WTC11 (cell line): ENCODE measurements around the gene MORC4.

Source experiments
- ATF3 ChIP-seq: sonication (generic); formaldehyde crosslinking; conservative IDR thresholded peaks from 2 replicates; pipeline ENCODE4 v1.8.1; 2022; ENCODE audit warnings: mild to moderate bottlenecking, missing genetic modification reagents
- CREB1 ChIP-seq: sonication (generic); formaldehyde crosslinking; IDR thresholded peaks from 2 replicates; pipeline ENCODE4 v1.8.0; 2023; ENCODE audit warnings: mild to moderate bottlenecking, missing genetic modification reagents
- CTCF ChIP-seq: fragments of 200-600 bp; IDR thresholded peaks from 2 replicates; pipeline ENCODE4 v1.8.0; 2022; ENCODE audit warnings: antibody characterized with exemption
- FOXK1 ChIP-seq: sonication (generic); formaldehyde crosslinking; IDR thresholded peaks from 2 replicates; pipeline ENCODE4 v1.8.0; 2022; ENCODE audit warnings: mild to moderate bottlenecking, moderate library complexity, missing genetic modification reagents
- JUN ChIP-seq: sonication (generic); formaldehyde crosslinking; IDR thresholded peaks from 2 replicates; pipeline ENCODE4 v1.8.0; 2023; ENCODE audit warnings: mild to moderate bottlenecking, missing genetic modification reagents
- NFYB ChIP-seq: sonication (generic); formaldehyde crosslinking; conservative IDR thresholded peaks from 2 replicates; pipeline ENCODE4 v1.8.0; 2022; ENCODE audit warnings: low read depth, missing genetic modification reagents
- NR1H2 ChIP-seq: sonication (generic); formaldehyde crosslinking; IDR thresholded peaks from 2 replicates; pipeline ENCODE4 v1.9.0; 2021; ENCODE audit warnings: mild to moderate bottlenecking, moderate library complexity, missing genetic modification reagents
- PREB ChIP-seq: sonication (generic); formaldehyde crosslinking; IDR thresholded peaks from 2 replicates; pipeline ENCODE4 v1.8.1; 2022; ENCODE audit warnings: mild to moderate bottlenecking, missing genetic modification reagents, moderate library complexity, borderline replicate concordance
- SP1 ChIP-seq: sonication (generic); formaldehyde crosslinking; conservative IDR thresholded peaks from 2 replicates; pipeline ENCODE4 v1.8.1; 2022; ENCODE audit warnings: missing genetic modification reagents
- ZNF138 ChIP-seq: sonication (generic); formaldehyde crosslinking; conservative IDR thresholded peaks from 2 replicates; pipeline ENCODE4 v1.8.1; 2022; ENCODE audit warnings: mild to moderate bottlenecking, moderate library complexity, missing genetic modification reagents
- ZNF317 ChIP-seq: sonication (generic); formaldehyde crosslinking; IDR thresholded peaks from 2 replicates; pipeline ENCODE4 v1.8.1; 2023; ENCODE audit warnings: low read depth, mild to moderate bottlenecking, moderate library complexity, missing genetic modification reagents, borderline replicate concordance
- TF ChIP-seq, protein P1 (sequence below): sonication (generic); formaldehyde crosslinking; IDR thresholded peaks from 2 replicates; pipeline ENCODE4 v1.8.1; 2023; ENCODE audit warnings: mild to moderate bottlenecking, missing genetic modification reagents, borderline replicate concordance
- TF ChIP-seq, protein P2 (sequence below): sonication (generic); formaldehyde crosslinking; IDR thresholded peaks from 2 replicates; pipeline ENCODE4 v1.8.1; 2022; ENCODE audit warnings: mild to moderate bottlenecking, moderate library complexity, missing genetic modification reagents
- TF ChIP-seq, protein P3 (sequence below): sonication (generic); formaldehyde crosslinking; IDR thresholded peaks from 2 replicates; pipeline ENCODE4 v1.8.1; 2023; ENCODE audit warnings: mild to moderate bottlenecking, moderate library complexity, missing genetic modification reagents

- TF ChIP-seq CTCF (no peak), ZNF317 (CRISPR knock-in tag) (no peak), SP1 (CRISPR knock-in tag) (no peak), FOXK1 (CRISPR knock-in tag) (no peak), ZNF138 (CRISPR knock-in tag) (no peak), CREB1 (CRISPR knock-in tag) (no peak), ATF3 (CRISPR knock-in tag) (no peak), NR1H2 (no peak), JUN (CRISPR knock-in tag) (no peak), NFYB (no peak), PREB (CRISPR knock-in tag) (no peak)
- TF ChIP-seq, protein P1, sequence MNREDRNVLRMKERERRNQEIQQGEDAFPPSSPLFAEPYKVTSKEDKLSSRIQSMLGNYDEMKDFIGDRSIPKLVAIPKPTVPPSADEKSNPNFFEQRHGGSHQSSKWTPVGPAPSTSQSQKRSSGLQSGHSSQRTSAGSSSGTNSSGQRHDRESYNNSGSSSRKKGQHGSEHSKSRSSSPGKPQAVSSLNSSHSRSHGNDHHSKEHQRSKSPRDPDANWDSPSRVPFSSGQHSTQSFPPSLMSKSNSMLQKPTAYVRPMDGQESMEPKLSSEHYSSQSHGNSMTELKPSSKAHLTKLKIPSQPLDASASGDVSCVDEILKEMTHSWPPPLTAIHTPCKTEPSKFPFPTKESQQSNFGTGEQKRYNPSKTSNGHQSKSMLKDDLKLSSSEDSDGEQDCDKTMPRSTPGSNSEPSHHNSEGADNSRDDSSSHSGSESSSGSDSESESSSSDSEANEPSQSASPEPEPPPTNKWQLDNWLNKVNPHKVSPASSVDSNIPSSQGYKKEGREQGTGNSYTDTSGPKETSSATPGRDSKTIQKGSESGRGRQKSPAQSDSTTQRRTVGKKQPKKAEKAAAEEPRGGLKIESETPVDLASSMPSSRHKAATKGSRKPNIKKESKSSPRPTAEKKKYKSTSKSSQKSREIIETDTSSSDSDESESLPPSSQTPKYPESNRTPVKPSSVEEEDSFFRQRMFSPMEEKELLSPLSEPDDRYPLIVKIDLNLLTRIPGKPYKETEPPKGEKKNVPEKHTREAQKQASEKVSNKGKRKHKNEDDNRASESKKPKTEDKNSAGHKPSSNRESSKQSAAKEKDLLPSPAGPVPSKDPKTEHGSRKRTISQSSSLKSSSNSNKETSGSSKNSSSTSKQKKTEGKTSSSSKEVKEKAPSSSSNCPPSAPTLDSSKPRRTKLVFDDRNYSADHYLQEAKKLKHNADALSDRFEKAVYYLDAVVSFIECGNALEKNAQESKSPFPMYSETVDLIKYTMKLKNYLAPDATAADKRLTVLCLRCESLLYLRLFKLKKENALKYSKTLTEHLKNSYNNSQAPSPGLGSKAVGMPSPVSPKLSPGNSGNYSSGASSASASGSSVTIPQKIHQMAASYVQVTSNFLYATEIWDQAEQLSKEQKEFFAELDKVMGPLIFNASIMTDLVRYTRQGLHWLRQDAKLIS (CRISPR knock-in tag): no peak
- TF ChIP-seq, protein P2, sequence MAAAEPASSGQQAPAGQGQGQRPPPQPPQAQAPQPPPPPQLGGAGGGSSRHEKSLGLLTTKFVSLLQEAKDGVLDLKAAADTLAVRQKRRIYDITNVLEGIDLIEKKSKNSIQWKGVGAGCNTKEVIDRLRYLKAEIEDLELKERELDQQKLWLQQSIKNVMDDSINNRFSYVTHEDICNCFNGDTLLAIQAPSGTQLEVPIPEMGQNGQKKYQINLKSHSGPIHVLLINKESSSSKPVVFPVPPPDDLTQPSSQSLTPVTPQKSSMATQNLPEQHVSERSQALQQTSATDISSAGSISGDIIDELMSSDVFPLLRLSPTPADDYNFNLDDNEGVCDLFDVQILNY (CRISPR knock-in tag): no peak
- TF ChIP-seq, protein P3, sequence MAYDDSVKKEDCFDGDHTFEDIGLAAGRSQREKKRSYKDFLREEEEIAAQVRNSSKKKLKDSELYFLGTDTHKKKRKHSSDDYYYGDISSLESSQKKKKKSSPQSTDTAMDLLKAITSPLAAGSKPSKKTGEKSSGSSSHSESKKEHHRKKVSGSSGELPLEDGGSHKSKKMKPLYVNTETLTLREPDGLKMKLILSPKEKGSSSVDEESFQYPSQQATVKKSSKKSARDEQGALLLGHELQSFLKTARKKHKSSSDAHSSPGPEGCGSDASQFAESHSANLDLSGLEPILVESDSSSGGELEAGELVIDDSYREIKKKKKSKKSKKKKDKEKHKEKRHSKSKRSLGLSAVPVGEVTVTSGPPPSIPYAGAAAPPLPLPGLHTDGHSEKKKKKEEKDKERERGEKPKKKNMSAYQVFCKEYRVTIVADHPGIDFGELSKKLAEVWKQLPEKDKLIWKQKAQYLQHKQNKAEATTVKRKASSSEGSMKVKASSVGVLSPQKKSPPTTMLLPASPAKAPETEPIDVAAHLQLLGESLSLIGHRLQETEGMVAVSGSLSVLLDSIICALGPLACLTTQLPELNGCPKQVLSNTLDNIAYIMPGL (CRISPR knock-in tag): no peak
Measured at GRCh38 chrX:106939566-106939965, 60.4 kb downstream of the MORC4 start.
